Fibroblast of pulmonary artery (primary cell): ENCODE data around the gene ZNF511.

Source experiments
- DNase-seq: peaks from one replicate; pipeline ENCODE4 v3.0.0-alpha.2; 2010; ENCODE audit warnings: low read depth
- H3K4me3 ChIP-seq: replicated peaks from 2 replicates; pipeline ENCODE4 v1.5.1; 2011; ENCODE audit warnings: low read depth, mild to moderate bottlenecking, control low read depth, low read length, moderate library complexity
- CTCF ChIP-seq: IDR thresholded peaks from 2 replicates; pipeline ENCODE4 v1.5.1; 2011; ENCODE audit warnings: mild to moderate bottlenecking, control low read depth, low read length, inconsistent platforms; ENCODE audit errors: missing control alignments

ZNF511 gene

GRCh38 chr10:133325440-133326222 is 16.9 kb downstream of the ZNF511 start:
- DNase-seq, result no peak
- no peak for TF ChIP-seq CTCF
- peak overlapping the region; percentile 29 for H3K4me3 ChIP-seq

GRCh38 chr10:133326223-133326551 is 17.5 kb downstream of the ZNF511 start:
- no peak for DNase-seq
- TF ChIP-seq CTCF, result no peak
- no peak overlapping the region for H3K4me3 ChIP-seq

- H3K4me3 ChIP-seq, result no peak overlapping the region
- no peak for DNase-seq
- TF ChIP-seq CTCF, result no peak
Observed at GRCh38 chr10:133326745-133327650, 18.3 kb downstream of the ZNF511 start.

DNA sequence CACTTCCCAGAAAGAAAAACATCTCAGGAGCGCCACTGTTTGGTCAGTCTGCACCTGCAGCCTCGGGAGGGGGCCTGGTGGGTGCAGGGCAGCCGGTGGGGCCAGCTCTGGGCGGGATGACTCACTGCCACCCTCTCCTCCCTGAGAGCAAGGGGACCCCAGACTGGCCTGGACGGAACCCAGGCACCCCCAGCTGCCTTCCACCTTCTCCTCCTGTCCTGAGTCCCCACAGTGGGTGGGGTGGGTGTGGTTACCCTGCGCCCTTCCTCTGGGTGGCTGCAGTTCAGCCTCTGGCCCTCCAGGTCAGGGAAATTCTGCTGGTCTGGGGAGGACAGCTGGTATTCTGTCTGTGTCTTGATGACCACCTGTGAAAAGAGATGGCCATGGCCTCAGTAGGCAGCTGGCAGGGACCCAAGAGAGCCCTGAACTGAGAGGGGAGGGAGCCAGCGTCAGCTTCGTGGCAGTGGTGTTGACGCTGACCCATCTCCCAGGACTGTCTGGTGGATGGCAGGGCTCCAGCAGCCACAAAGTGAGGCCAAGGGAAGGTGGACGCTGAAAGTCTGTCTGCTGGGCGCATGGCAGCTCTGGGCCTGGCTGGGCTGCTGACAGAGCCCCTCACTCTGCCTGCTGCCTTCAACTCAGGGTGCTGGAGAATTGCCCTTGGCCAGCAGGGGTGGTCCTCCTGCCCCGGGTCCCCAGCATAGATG is 19.1 kb downstream of the ZNF511 start:
- H3K4me3 ChIP-seq, result no peak overlapping the region
- TF ChIP-seq CTCF, result no peak
- DNase-seq, result no peak

- DNase-seq, result no peak
- TF ChIP-seq CTCF, result no peak
Observed at GRCh38 chr10:133328358-133329343, 19.9 kb downstream of the ZNF511 start.

DNA sequence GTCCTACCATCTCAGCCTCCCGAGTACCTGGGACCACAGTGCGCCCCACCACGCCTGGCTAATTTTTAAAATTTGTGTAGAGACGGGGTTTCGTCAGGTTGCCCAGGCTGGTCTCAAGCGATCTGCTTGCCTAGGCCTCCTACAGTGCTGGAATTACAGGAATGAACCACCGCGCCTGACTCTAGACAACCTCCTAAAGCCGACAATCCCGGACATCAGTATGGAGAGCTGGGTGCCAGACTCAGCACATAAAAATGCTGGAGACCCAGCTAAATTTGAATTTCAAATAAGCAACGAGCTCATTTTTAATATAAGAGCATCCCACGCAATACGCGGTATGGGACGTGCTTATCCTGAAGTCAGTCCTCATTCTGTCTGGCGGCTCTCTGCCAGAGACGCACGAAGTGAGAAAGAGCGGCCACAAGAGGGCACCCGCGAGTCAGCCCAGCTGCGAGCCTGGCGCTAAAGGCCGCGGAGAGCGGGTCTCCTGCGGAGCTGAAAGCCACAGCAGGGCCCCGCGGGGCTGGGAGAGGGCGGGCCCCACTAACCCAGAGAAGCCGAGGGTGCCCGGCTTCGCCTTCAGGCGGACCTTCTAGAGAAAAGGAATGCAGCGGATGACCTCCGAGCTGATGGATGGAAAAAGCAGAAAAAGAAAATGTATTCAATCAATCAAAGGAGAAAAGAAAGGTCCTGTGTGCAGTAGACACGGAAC is 20.9 kb downstream of the ZNF511 start:
- peak overlapping the region; percentile 1 for H3K4me3 ChIP-seq
- TF ChIP-seq CTCF, result peak; percentile 81

More at GRCh38 chr10:133328358-133329343, 19.9 kb downstream of the ZNF511 start:
- no peak overlapping the region for H3K4me3 ChIP-seq

More for the DNA sequence above, 20.9 kb downstream of the ZNF511 start:
- peak; percentile 86 for DNase-seq
